Kasumi-1 (cell line): ENCODE data around the gene XRN1.
"Not testable (repeated sequence)": the region's sequence is repeated elsewhere in the genome, so short reads cannot be mapped to it uniquely, and the experiment has no call there.

Experiments used
- DNase-seq, 2 experiments: peaks; one replicate each; lab custom pipeline; 2025; lab: John Stamatoyannopoulos, UW

XRN1 gene

GRCh38 chr3:142447852-142448823, at the start of gene XRN1:
TSS of gene XRN1 (minus strand) at chr3:142448037. CDS start at chr3:142447944, 93 bp downstream.
- peak; percentile 75 to 82 for DNase-seq

GRCh38 chr3:142495103-142495502, 47.3 kb upstream of the XRN1 start:
- DNase-seq = no peak

GRCh38 chr3:142492184-142492583, 44.3 kb upstream of the XRN1 start:
- no peak for DNase-seq

GRCh38 chr3:142489572-142490323, 41.9 kb upstream of the XRN1 start:
- DNase-seq = no peak

- no peak for DNase-seq
Measured at GRCh38 chr3:142484912-142485435, 37.1 kb upstream of the XRN1 start.

- no peak for DNase-seq
Measured at GRCh38 chr3:142481196-142481595, 33.4 kb upstream of the XRN1 start.

GRCh38 chr3:142470826-142471225, 23.0 kb upstream of the XRN1 start:
- DNase-seq = no peak

GRCh38 chr3:142468456-142468855, 20.6 kb upstream of the XRN1 start:
- no peak for DNase-seq

- no peak for DNase-seq
Measured at GRCh38 chr3:142467768-142468167, 19.9 kb upstream of the XRN1 start.

- no peak for DNase-seq
Measured at GRCh38 chr3:142460689-142461088, 12.9 kb upstream of the XRN1 start.

GRCh38 chr3:142459929-142460328, 12.1 kb upstream of the XRN1 start:
- DNase-seq = no peak

- DNase-seq = no peak
Measured at GRCh38 chr3:142459096-142459495, 11.3 kb upstream of the XRN1 start.

GRCh38 chr3:142450881-142451280, 3.0 kb upstream of the XRN1 start:
- no peak for DNase-seq

GRCh38 chr3:142450189-142450588, 2.4 kb upstream of the XRN1 start:
- DNase-seq = no peak

- peak; percentile 43 to 51 for DNase-seq
Measured at GRCh38 chr3:142447301-142447851, 461 bp downstream of the XRN1 start.

- peak; percentile 40 to 58 for DNase-seq
Measured at GRCh38 chr3:142445816-142446254, 2.0 kb downstream of the XRN1 start.

GRCh38 chr3:142444343-142444742, 3.5 kb downstream of the XRN1 start:
- DNase-seq = no peak

GRCh38 chr3:142443060-142443459, 4.8 kb downstream of the XRN1 start:
- DNase-seq = not testable (repeated sequence)

GRCh38 chr3:142439499-142440220, 8.2 kb downstream of the XRN1 start:
- DNase-seq = not testable (repeated sequence)

- not testable (repeated sequence) for DNase-seq
Measured at GRCh38 chr3:142438096-142438495, 9.7 kb downstream of the XRN1 start.

- DNase-seq = no peak
Measured at GRCh38 chr3:142436951-142437585, 10.8 kb downstream of the XRN1 start.
